ENCODE measurements around the gene RBP7.
"Not testable (repeated sequence)": the region's sequence is repeated elsewhere in the genome, so short reads cannot be mapped to it uniquely, and the experiment has no call there.

Gene RBP7

DNA sequence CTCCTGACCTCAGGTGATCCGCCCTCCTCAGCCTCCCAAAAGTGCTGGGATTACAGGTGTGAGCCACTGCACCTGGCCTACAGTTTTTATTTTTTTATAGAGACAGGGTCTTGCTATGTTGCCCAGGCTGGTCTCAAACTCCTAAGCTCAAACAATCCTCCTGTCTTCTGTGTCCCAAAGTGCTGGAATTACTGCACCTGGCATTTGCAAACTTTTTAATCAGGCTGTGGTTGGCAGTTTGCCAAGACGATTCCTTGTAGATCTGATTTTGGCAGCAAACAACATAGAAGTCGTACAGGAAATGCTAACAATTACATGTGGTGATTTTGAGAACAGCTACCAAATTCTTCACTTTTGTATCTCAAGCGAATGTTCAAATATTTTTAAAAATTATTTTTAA, 10.1 kb downstream of the RBP7 start:
- no peaks in the 10 kb centered on the region for H3K27me3 ChIP-seq (replicated peaks)
- no peak overlapping the region for H3K4me3 ChIP-seq (ENCODE audit: low read depth, low read length)
- TF ChIP-seq, protein P1, sequence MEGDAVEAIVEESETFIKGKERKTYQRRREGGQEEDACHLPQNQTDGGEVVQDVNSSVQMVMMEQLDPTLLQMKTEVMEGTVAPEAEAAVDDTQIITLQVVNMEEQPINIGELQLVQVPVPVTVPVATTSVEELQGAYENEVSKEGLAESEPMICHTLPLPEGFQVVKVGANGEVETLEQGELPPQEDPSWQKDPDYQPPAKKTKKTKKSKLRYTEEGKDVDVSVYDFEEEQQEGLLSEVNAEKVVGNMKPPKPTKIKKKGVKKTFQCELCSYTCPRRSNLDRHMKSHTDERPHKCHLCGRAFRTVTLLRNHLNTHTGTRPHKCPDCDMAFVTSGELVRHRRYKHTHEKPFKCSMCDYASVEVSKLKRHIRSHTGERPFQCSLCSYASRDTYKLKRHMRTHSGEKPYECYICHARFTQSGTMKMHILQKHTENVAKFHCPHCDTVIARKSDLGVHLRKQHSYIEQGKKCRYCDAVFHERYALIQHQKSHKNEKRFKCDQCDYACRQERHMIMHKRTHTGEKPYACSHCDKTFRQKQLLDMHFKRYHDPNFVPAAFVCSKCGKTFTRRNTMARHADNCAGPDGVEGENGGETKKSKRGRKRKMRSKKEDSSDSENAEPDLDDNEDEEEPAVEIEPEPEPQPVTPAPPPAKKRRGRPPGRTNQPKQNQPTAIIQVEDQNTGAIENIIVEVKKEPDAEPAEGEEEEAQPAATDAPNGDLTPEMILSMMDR (IDR thresholded peaks at IDR 0.05; ENCODE audit: low read depth, low read length, missing control alignments) = no peak
- in situ Hi-C loops (cut with HindIII; ENCODE audit: low pct_ligation_motif_present, low sequenced_read_pairs) = no loop called here
- DNase-seq = no peak
- no peak overlapping the region for H3K27ac ChIP-seq
- H3K36me3 ChIP-seq (replicated peaks) = no peaks in the 10 kb centered on the region

DNA sequence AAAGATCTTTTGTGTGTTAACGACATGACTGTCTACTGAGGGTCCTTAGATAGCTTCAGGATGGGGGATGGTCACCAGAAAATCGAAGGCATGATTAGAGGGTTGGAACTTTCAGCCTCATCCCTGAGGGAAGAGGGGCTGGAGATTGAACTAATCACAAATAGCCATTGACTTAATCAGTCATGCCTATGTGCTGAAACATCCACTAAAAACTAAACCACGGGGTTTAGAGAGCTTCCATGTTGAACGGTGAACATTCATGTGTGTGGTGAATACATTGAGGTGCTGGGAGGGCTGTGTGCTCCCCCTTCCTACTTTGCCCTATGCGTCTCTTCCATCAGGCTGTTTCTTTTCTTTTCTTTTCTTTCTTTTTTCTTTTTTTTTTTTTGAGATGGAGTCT, 17.0 kb downstream of the RBP7 start:
- Histone ChIP-seq H3K27me3 (replicated peaks) (no peaks in the 10 kb centered on the region), H3K4me3 (ENCODE audit: low read depth, low read length) (no peak overlapping the region), H3K36me3 (replicated peaks) (no peaks in the 10 kb centered on the region), H3K27ac (no peak overlapping the region)
- in situ Hi-C loops (cut with HindIII; ENCODE audit: low pct_ligation_motif_present, low sequenced_read_pairs) = no loop called here
- TF ChIP-seq, protein P1 (IDR thresholded peaks at IDR 0.05; ENCODE audit: low read depth, low read length, missing control alignments) = no peak
- no peak for DNase-seq

DNA sequence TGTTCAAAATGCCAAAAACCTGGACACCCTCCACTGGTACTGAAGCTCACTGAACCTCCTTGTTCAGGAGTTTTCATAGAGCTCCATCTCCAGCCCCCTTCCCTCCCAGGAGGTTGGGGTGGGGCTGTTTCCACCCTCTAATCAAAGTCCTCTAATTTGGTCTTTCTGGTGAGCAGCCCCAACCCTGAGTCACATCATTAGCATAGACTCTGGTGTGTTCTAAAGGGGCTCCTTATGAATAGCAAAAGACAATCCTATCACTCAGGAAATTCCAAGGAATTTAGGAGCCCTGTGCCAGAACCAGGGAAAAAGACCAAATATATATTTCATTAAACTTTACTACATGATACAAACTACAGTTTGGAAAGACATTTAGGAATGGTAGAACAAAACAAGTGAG, 22.5 kb downstream of the RBP7 start:
- Histone ChIP-seq H3K36me3 (replicated peaks) (no peaks in the 10 kb centered on the region), H3K27me3 (replicated peaks) (no peaks in the 10 kb centered on the region), H3K27ac (no peak overlapping the region), H3K4me3 (ENCODE audit: low read depth, low read length) (no peak overlapping the region)
- DNase-seq = no peak
- TF ChIP-seq, protein P1 (IDR thresholded peaks at IDR 0.05; ENCODE audit: low read depth, low read length, missing control alignments) = no peak
- in situ Hi-C loops (cut with HindIII; ENCODE audit: low pct_ligation_motif_present, low sequenced_read_pairs) = no loop called here

DNA sequence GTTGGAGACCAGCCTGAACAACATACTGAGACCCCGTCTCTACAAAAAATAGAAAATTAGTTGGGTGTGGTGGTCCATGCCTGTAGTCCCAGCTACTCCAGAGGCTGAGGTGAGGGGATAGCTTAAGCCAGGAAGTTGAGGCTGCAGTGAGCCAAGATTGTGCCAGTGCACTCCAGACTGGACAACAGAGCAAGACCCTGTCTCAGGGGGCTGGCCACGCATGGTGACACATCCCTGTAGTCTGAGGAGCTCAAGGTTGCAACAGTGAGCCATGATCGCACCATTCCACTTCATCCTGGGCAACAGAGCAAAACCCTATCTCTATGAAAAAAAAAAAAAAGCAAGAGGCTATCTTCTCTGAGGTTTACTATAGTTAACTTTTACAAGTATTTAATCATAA, 23.1 kb downstream of the RBP7 start:
- Histone ChIP-seq H3K4me3 (ENCODE audit: low read depth, low read length) (no peak overlapping the region), H3K27ac (no peak overlapping the region), H3K27me3 (replicated peaks) (no peaks in the 10 kb centered on the region), H3K36me3 (replicated peaks) (no peaks in the 10 kb centered on the region)
- in situ Hi-C loops (cut with HindIII; ENCODE audit: low pct_ligation_motif_present, low sequenced_read_pairs) = no loop called here
- TF ChIP-seq, protein P1 (IDR thresholded peaks at IDR 0.05; ENCODE audit: low read depth, low read length, missing control alignments) = no peak
- no peak for DNase-seq

DNA sequence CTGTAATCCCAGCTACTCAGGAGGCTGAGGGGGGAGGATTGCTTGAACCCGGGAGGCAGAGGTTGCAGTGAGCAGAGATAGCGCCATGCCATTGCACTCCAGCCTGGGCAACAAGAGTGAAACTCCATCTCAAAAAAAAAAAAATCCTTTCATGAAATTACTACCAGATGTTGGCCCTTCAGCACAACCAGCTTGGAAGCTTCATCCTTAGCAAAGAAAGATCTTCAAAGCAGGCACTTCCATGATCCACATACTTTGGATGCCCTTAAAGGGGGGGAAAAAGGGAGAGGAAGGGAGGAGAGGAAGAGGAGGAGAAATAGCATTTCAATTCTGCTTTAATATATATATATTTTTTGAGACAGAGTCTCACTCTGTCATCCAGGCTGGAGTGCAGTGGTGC, 23.6 kb downstream of the RBP7 start:
- H3K36me3 ChIP-seq (replicated peaks); H3K27ac ChIP-seq; H3K27me3 ChIP-seq (replicated peaks); H3K4me3 ChIP-seq (ENCODE audit: low read depth, low read length); DNase-seq; in situ Hi-C loops (cut with HindIII; ENCODE audit: low pct_ligation_motif_present, low sequenced_read_pairs): not testable (repeated sequence)

DNA sequence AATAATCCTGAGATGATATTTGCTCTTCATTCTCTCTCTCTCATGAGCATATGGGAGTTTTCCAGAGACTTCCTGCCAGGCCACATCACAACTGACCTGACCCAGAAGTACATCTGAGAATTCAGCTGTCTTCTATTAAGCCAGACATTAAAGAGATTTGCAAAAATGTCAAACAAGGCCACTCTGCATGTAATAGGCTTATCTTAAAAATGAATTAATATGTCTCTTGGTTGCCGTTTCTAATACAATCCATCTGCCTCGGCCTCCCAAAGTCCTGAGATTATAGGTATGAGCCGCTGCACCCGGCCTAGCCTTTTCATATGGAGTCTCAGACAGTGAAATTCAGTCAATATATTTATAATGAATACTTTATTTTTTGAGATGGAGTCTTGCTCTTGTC, 25.0 kb downstream of the RBP7 start:
- H3K4me3 ChIP-seq (ENCODE audit: low read depth, low read length); DNase-seq; in situ Hi-C loops (cut with HindIII; ENCODE audit: low pct_ligation_motif_present, low sequenced_read_pairs); H3K27ac ChIP-seq; H3K36me3 ChIP-seq (replicated peaks); H3K27me3 ChIP-seq (replicated peaks): not testable (repeated sequence)

DNA sequence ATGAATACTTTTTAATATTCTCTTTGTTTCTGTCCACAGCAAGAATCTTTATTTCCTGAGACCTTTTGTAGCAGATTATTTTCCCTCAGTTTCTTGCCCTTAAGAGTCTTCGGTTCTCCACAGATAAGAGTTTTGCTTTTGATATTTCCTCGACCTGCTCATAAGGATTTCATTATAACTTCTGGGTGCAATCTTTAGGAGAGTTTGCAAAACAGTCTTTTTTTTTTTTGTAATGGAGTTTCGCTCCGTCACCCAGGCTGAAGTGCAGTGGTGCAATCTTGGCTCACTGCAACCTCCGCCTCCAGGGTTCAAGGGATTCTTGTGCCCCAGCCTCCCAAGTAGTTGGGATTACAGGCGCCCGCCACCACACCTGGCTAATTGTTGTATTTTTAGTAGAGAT, 25.6 kb downstream of the RBP7 start:
- H3K36me3 ChIP-seq (replicated peaks) = no peaks in the 10 kb centered on the region
- TF ChIP-seq, protein P1 (IDR thresholded peaks at IDR 0.05; ENCODE audit: low read depth, low read length, missing control alignments) = no peak
- no peak for DNase-seq
- H3K4me3 ChIP-seq (ENCODE audit: low read depth, low read length) = no peak overlapping the region
- H3K27me3 ChIP-seq (replicated peaks) = no peaks in the 10 kb centered on the region
- in situ Hi-C loops (cut with HindIII; ENCODE audit: low pct_ligation_motif_present, low sequenced_read_pairs) = no loop called here
- no peak overlapping the region for H3K27ac ChIP-seq
